Pulmonary artery endothelial cell (primary cell): ENCODE measurements around the gene LCN9. TPM values are rescaled to one million over a fixed set of nuclear protein-coding genes. Genes with fewer than 3 reads are reported as not detected.
"Not testable (repeated sequence)": the region's sequence is repeated elsewhere in the genome, so short reads cannot be mapped to it uniquely, and the experiment has no call there.

Source experiments
- DNase-seq: peaks from one replicate; pipeline ENCODE4 v3.0.0-alpha.2; 2011; ENCODE audit warnings: low read depth, low spot score
- total RNA-seq: library from RNA; depleted of rRNA; stranded (reverse); fragments of >200 nt; gene quantifications from 2 replicates; pipeline ENCODE4 v1.2.3, GENCODE V29; 2014

The LCN9 gene
- total RNA-seq, result not detected in 2 replicates

DNA sequence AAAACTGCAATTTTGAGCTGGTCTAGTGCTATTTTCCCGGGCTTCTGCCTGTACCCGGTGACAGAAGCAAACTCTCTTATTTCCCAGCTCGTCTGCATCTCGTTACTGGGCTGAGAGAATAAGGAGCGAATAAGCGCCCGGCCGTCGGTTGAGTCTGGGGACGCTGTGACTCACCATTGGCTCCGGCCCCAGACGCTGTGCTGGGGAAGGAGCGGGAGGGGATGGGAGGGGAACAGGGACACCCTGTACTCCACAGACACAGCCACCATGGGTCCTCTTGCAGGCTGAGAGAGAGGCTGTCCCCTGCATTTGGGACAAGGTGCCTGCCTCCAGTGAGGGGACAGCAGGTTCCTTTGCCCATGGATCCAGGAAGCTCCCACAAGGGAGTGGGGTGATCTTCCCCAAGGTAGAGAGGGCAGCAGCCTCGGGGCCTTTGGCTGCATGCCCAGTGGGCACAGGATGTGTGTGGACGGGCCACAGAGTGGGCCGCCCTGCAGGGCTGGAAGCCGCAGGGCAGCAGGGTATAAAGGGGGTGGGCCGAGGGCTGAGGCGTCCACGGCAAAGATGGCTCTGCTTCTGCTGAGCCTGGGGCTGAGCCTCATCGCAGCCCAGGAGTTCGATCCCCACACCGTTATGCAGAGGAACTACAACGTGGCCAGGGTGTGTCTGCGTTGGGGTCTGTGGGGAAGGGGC is at the start of gene LCN9:
TSS of gene LCN9 (plus strand) at position 552 of the 693 bp plus-strand sequence. CDS start at position 565, 13 bp downstream.
- DNase-seq, result no peak

- DNase-seq, result no peak
Measured at GRCh38 chr9:135613946-135614805, 48.9 kb upstream of the LCN9 start.

DNA sequence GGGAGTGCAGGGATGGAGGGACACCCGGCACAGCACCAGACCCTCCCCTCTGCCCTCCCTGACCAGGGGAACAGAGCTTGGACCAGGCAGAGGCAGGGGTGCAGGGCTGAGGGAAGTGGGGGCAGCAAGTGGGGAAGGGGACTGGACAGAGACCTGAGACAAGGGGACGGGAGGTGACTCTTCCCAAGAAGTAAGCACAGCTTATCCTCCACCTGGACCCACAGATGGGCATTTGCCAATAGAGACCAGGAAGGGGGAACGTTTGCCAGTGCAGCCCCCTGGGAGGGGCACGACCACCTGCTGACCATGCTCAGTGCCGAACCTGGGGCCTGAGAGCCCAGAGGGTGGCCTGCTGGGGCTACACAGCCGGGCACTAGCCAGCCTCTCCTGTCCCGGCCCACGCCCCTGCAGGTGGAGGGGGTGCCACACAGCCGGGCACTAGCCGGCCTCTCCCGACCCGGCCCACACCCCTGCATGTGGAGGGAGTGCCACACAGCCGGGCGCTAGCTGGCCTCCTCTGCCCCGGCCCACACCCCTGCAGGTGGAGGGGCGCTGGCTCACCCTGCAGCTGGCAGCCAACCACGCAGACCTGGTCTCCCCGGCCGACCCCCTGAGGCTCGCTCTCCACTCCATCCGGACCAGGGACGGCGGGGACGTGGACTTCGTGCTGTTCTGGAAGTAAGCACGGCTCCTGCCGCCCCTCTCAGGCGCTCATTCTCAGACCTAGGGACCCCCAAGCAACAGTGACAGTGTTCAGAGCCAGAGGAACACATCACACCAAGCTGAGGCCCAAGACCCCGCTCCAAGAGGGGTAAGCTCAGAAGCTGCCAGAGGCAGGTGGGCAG is 48.1 kb upstream of the LCN9 start:
- DNase-seq, result no peak

GRCh38 chr9:135615666-135616618 is 47.2 kb upstream of the LCN9 start:
- no peak for DNase-seq

- DNase-seq, result no peak
Measured at GRCh38 chr9:135616619-135617537, 46.2 kb upstream of the LCN9 start.

- no peak for DNase-seq
Measured at GRCh38 chr9:135617538-135617900, 45.6 kb upstream of the LCN9 start.

DNA sequence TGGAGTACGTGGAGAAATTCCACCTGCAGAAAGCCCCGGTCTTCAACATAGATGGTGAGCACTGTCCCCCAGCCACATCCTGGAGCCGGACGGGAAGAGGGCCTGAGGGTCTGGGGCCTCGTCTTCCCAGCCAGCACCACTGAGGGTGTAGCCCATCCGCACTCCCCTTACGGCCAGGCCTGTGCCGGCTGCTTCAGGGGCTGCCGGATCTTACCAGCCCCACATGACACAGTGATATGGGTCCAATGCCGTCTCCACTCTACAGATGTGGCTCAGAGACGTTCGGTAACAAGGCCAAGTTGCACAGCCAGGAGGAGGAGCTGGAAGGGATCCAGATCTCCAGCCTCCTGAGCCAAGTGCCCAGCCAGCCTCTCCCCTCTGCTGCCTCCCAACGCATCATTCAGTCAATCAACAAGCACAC is 45.1 kb upstream of the LCN9 start:
- no peak for DNase-seq

GRCh38 chr9:135618866-135619598 is 44.1 kb upstream of the LCN9 start:
- no peak for DNase-seq

GRCh38 chr9:135619599-135619886 is 43.6 kb upstream of the LCN9 start:
- no peak for DNase-seq

- DNase-seq, result no peak
Measured at GRCh38 chr9:135620558-135620957, 42.6 kb upstream of the LCN9 start.

DNA sequence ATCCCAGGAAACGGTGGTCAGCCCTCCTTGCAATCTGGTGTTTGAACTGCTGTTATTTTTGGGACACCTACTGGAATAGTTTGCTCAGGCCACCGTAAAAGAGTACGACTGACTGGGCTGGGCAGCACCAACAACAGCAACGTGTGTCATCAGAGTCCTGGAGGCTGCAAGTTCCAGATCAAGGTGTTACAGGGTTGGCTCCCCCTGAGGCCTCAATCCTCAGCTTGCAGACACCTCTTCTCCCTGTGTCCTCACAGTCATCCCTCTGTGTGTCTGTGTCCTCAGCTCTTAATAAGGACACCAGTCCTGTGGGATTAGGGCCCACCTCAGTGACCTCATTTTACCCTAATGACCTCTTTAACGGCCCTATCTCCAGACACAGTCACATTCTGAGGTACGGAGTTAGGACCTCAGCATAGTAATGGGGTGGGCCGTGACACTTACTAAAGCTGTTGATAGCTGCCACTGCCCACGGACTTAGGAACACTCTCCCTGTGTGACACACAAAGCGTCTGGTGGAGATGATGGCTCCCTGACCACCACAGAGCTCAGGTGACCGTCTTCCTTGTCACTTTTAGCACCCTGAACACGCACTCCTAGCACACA is 40.6 kb upstream of the LCN9 start:
- no peak for DNase-seq

DNA sequence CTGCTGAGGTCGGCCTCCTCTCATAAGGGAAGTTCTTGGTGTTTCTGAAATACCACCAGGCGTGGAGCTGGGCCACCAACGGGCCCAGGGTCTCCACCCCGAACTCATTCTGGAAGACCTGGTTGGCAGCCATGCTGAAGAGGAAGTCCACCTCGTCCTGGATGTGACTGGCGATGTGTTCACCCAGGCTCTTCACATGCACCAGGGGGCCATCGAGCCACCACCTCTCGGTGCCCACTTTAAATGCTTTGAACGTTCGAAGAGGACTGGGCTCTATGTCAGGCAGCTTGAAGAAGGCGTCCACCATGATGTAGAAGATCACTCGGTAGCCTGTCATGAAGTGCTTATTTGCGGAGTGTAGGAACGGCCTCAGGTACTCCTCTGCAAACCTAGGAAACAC is 38.8 kb upstream of the LCN9 start:
- no peak for DNase-seq

- no peak for DNase-seq
Measured at GRCh38 chr9:135632841-135633240, 30.3 kb upstream of the LCN9 start.

- DNase-seq, result not testable (repeated sequence)
Measured at GRCh38 chr9:135636930-135637530, 26.1 kb upstream of the LCN9 start.

GRCh38 chr9:135639196-135639595 is 23.9 kb upstream of the LCN9 start, which contains the start of gene GLT6D1:
Gene GLT6D1, minus strand, starts transcription at chr9:135639540. Its CDS starts 353 bp downstream, at chr9:135639187.
- no peak for DNase-seq

DNA sequence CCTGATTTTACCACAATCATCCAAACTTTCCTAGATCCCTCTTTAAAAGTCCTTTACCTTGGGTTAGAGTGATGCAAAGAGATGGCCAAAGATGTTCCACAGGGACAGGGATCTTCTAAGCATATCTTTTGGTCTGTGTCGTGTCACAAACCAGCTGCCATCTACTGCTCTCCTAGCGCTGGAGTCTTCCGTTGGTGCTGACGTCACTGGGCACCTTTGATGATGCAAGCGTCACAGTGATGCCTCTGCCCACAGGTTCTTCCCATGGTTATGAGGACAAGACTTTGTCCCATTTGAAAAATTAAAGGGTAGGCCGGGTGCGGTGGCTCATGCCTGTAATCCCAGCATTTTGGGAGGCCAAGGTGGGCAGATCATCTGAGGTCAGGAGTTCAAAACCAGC is 22.1 kb upstream of the LCN9 start:
- DNase-seq, result no peak

- peak; percentile 44 for DNase-seq
Measured at GRCh38 chr9:135641745-135642144, 21.4 kb upstream of the LCN9 start.

DNA sequence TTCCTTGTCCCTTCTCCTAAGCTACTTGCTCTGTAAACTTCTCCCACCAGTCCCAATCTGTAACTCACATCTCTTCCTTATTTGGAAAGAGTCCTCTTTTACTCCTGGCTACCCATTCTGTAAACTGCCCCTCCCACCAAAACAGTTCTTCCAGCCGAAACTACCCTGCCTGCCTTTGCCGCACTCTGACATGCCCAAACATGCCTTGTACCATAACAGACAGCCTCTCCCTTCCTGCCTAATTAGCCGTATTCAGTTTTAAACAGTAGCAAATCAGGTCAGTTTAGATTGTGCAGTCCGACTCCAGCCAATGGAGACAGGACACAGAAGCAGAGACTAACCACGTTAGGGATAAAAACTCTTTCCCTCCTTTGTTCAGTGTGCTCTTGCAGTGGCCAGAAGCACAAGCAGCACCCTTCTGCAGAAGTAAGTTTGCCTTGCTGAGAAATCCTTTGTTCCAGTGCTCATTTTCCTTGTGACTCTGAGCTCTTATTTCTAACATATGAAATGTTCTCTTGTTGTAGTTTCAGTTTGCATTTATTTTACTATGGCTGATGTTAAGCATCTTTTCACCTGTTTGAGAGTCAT is 18.4 kb upstream of the LCN9 start:
- DNase-seq, result no peak
